Stimulated activated CD8-positive, alpha-beta memory T cell treated with anti-CD3 and anti-CD28 coated beads, Interleukin-15, amount 100 ng/mL, for 1 hour (primary cell): ENCODE results near the gene YPEL1.

ENCODE experiments used
- DNase-seq: peaks from one replicate; pipeline ENCODE4 v3.0.0-alpha.2; 2020; ENCODE audit warnings: low read depth

The YPEL1 gene

GRCh38 chr22:21652547-21653545 is 82.7 kb downstream of the YPEL1 start:
- DNase-seq, result no peak

- peak; percentile 70 for DNase-seq
Measured at GRCh38 chr22:21652010-21652546, 83.5 kb downstream of the YPEL1 start.

- DNase-seq, result no peak
Measured at GRCh38 chr22:21651521-21652009, 84.0 kb downstream of the YPEL1 start.

GRCh38 chr22:21650823-21651520 is 84.6 kb downstream of the YPEL1 start:
- DNase-seq, result no peak

GRCh38 chr22:21650280-21650679 is 85.3 kb downstream of the YPEL1 start:
- DNase-seq, result no peak
